ENCODE results near the gene LRRC75A. TPM values are rescaled to one million over a fixed set of nuclear protein-coding genes. Genes with fewer than 3 reads are reported as not detected.

The LRRC75A gene
- total RNA-seq, 1 donor = 1.4 TPM

DNA sequence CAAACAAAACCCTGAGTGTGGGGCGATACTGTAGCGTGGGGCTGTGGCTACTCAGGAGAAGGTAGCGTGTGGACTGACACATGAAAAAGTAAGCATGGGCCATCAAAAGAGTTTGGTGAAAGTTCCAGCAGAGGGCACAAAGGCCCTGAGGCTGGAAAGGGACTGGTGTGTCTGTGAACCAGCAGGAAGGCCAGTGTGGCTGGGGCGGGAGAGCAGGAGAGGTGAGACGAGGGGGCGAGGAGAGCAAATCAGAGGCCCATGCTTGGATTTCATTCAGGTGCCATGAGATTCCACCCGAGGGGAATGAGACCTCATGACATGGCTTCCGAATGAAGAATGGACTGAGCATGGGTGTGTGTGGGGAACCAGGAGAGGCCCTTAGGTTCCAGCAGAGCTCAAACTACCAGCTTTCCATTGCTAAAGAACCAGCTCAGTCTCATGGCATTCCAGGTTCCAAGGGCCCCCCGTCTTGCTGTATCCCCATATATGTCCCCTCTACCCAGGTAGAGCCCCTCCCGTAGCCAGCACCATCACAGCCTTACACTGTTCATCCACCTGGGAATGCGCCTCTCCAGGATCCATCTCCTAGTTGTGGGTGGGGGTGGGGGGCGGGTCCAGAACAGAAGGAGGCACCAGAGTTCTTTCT lies 45.5 kb downstream of the LRRC75A start:
- Histone ChIP-seq H3K4me1 (ENCODE audit: insufficient read depth, low read length) (peaks cover 15% of the 10 kb centered on the region), H2AFZ (ENCODE audit: low read length) (no peak overlapping the region), H3K4me3 (ENCODE audit: insufficient read depth, low read length) (no peak overlapping the region), H3K36me3 (ENCODE audit: insufficient read depth, low read length) (peaks cover 61% of the 10 kb centered on the region), H4K20me1 (ENCODE audit: insufficient read depth, low read length) (peaks cover 79% of the 10 kb centered on the region), H3K27me3 (ENCODE audit: insufficient read depth, low read length) (no peaks in the 10 kb centered on the region), H3K9me3 (ENCODE audit: low read depth, low read length) (no peaks in the 10 kb centered on the region), H3K79me2 (ENCODE audit: insufficient read depth, low read length) (peaks cover 29% of the 10 kb centered on the region), H3K4me2 (ENCODE audit: insufficient read depth, low read length) (no peak overlapping the region), H3K27ac (ENCODE audit: low read depth, low read length) (no peak overlapping the region)
- TF ChIP-seq, protein P1, sequence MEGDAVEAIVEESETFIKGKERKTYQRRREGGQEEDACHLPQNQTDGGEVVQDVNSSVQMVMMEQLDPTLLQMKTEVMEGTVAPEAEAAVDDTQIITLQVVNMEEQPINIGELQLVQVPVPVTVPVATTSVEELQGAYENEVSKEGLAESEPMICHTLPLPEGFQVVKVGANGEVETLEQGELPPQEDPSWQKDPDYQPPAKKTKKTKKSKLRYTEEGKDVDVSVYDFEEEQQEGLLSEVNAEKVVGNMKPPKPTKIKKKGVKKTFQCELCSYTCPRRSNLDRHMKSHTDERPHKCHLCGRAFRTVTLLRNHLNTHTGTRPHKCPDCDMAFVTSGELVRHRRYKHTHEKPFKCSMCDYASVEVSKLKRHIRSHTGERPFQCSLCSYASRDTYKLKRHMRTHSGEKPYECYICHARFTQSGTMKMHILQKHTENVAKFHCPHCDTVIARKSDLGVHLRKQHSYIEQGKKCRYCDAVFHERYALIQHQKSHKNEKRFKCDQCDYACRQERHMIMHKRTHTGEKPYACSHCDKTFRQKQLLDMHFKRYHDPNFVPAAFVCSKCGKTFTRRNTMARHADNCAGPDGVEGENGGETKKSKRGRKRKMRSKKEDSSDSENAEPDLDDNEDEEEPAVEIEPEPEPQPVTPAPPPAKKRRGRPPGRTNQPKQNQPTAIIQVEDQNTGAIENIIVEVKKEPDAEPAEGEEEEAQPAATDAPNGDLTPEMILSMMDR (IDR thresholded peaks at IDR 0.05; ENCODE audit: extremely low read depth, low read depth, low read length) = no peak
- DNase-seq (ENCODE audit: insufficient read length, low spot score, missing footprints) = peak; percentile 59

DNA sequence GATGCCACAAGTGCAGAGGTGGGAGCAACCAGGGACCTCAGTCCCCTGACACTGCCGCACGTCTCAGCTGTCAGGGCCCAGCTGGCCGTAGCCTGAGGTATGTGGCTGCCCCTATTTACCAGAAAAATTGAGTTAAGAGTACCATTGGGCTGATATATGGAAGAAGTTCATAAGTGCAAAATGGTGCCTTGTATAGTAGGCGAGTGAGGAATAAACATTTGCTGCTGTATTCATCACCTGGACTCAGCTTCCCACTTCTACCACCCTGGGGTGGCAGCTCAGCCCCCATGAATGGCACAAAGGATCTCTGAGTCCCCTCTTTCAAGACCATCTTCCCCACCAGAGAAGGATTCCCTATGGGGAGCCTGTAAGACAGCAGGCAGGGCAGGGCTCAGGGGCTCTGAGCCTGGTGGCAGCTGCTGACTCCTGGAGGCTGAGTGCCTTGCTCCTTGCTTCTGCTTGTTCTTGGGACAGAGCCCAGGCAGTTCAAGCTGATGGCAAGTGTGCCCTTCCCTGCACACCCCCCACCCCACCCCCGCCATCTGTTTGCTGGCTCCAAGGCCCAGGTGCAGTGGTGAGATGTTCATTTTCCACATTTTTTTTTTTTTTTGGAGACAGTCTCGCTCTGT lies 47.6 kb downstream of the LRRC75A start:
- no peaks in the 10 kb centered on the region for H3K27me3 ChIP-seq (ENCODE audit: insufficient read depth, low read length)
- H3K4me2 ChIP-seq (ENCODE audit: insufficient read depth, low read length) = no peak overlapping the region
- no peak overlapping the region for H3K27ac ChIP-seq (ENCODE audit: low read depth, low read length)
- no peaks in the 10 kb centered on the region for H3K9me3 ChIP-seq (ENCODE audit: low read depth, low read length)
- H3K36me3 ChIP-seq (ENCODE audit: insufficient read depth, low read length) = peaks cover 81% of the 10 kb centered on the region
- peaks cover 84% of the 10 kb centered on the region for H4K20me1 ChIP-seq (ENCODE audit: insufficient read depth, low read length)
- TF ChIP-seq, protein P1 (IDR thresholded peaks at IDR 0.05; ENCODE audit: extremely low read depth, low read depth, low read length) = no peak
- peak; percentile 60 for DNase-seq (ENCODE audit: insufficient read length, low spot score, missing footprints)
- peaks cover 49% of the 10 kb centered on the region for H3K79me2 ChIP-seq (ENCODE audit: insufficient read depth, low read length)
- peaks cover 32% of the 10 kb centered on the region for H3K4me1 ChIP-seq (ENCODE audit: insufficient read depth, low read length)
- no peak overlapping the region for H3K4me3 ChIP-seq (ENCODE audit: insufficient read depth, low read length)
- H2AFZ ChIP-seq (ENCODE audit: low read length) = no peak overlapping the region

DNA sequence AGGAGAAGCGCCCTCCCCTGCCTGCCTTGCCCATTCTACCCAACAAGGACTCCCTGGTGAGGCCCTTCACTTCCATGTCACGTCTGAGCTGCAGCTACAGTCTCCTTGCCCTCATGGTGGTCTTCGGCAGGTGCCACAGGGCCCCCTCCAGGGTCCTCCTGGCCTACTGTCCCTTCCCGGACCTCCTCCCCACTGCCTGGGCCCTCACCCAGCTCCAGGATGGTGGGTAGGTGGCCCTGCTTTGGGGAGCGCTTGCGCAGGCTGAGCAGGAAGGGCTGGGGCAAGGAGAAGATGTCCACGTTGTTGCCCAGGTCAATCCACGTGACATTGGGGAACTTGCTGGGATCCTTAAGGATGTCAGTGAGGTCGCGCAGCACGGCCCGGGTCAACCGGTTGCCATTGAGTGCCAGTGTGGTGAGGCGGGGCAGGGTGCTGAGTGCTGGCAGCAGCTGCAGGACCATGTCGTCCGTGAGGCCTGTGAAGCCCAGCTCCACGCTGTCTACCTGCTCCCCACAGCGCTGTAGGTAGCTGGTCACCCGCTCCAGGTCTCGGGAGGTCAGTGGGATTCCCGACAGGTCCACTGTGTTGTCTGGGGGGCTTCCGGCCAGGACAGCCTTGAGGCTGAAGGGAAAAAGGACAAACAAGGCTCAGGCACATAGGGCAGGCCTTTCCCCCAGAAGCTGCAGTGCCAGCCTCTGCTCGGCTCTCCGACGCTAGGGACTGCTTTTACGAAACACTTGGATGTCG lies 48.3 kb downstream of the LRRC75A start:
- H3K4me1 ChIP-seq (ENCODE audit: insufficient read depth, low read length) = peaks cover 32% of the 10 kb centered on the region
- H3K4me2 ChIP-seq (ENCODE audit: insufficient read depth, low read length) = no peak overlapping the region
- no peaks in the 10 kb centered on the region for H3K9me3 ChIP-seq (ENCODE audit: low read depth, low read length)
- no peaks in the 10 kb centered on the region for H3K27me3 ChIP-seq (ENCODE audit: insufficient read depth, low read length)
- H3K4me3 ChIP-seq (ENCODE audit: insufficient read depth, low read length) = no peak overlapping the region
- H2AFZ ChIP-seq (ENCODE audit: low read length) = no peak overlapping the region
- TF ChIP-seq, protein P1 (IDR thresholded peaks at IDR 0.05; ENCODE audit: extremely low read depth, low read depth, low read length) = no peak
- no peak overlapping the region for H3K27ac ChIP-seq (ENCODE audit: low read depth, low read length)
- peaks cover 74% of the 10 kb centered on the region for H3K36me3 ChIP-seq (ENCODE audit: insufficient read depth, low read length)
- peak; percentile 83 for DNase-seq (ENCODE audit: insufficient read length, low spot score, missing footprints)
- H4K20me1 ChIP-seq (ENCODE audit: insufficient read depth, low read length) = peaks cover 81% of the 10 kb centered on the region
- peaks cover 55% of the 10 kb centered on the region for H3K79me2 ChIP-seq (ENCODE audit: insufficient read depth, low read length)
